ENCODE measurements around the gene MED28. TPM values are rescaled to one million over a fixed set of nuclear protein-coding genes. Genes with fewer than 3 reads are reported as not detected.

The MED28 gene
- polyA plus RNA-seq, 1 donor from 2014 or later = 33.7 TPM

GRCh38 chr4:17619416-17620105 lies 5.1 kb downstream of the MED28 start:
- no peaks in the 10 kb centered on the region for H4K20me1 ChIP-seq (ENCODE audit: insufficient read depth)
- H3K79me2 ChIP-seq (replicated peaks; ENCODE audit: insufficient read depth, low read length) = peaks cover 52% of the 10 kb centered on the region
- H3K27ac ChIP-seq (ENCODE audit: low read length) = no peak overlapping the region
- H2AFZ ChIP-seq (ENCODE audit: low read depth, low read length) = no peak overlapping the region
- TF ChIP-seq POLR2AphosphoS5 (IDR thresholded peaks at IDR 0.05) (no peak), REST (IDR thresholded peaks at IDR 0.05; ENCODE audit: borderline replicate concordance) (no peak), EP300 (conservative IDR thresholded peaks at IDR 0.05; ENCODE audit: poor library complexity, severe bottlenecking) (no peak), RAD21 (conservative IDR thresholded peaks at IDR 0.05) (no peak)
- H3K4me2 ChIP-seq (ENCODE audit: low read length) = no peak overlapping the region
- no peak overlapping the region for H3K9ac ChIP-seq (ENCODE audit: low read length)
- no peaks in the 10 kb centered on the region for H3K9me2 ChIP-seq (ENCODE audit: insufficient read depth, low read length)
- H3K36me3 ChIP-seq (ENCODE audit: insufficient read depth, low read length) = peaks cover 7% of the 10 kb centered on the region
- no peaks in the 10 kb centered on the region for H3F3A ChIP-seq (ENCODE audit: insufficient read depth, low read length, poor library complexity, severe bottlenecking)
- no peaks in the 10 kb centered on the region for H3K9me3 ChIP-seq (ENCODE audit: low read length)
- no peaks in the 10 kb centered on the region for H3K27me3 ChIP-seq (ENCODE audit: insufficient read depth, low read depth, low read length)
- H3K4me3 ChIP-seq (ENCODE audit: low read length) = no peak overlapping the region

- no peak overlapping the region for H3K9ac ChIP-seq (ENCODE audit: low read length)
- TF ChIP-seq TAF1 (IDR thresholded peaks at IDR 0.05; ENCODE audit: low read depth) = no peak
- TF ChIP-seq MXI1 (conservative IDR thresholded peaks at IDR 0.05; ENCODE audit: poor library complexity, severe bottlenecking) = no peak
- no peak for TF ChIP-seq POLR2AphosphoS5 (IDR thresholded peaks at IDR 0.05)
- TF ChIP-seq RAD21 (conservative IDR thresholded peaks at IDR 0.05) = no peak
- no peak for TF ChIP-seq SMC3 (conservative IDR thresholded peaks at IDR 0.05; ENCODE audit: poor library complexity)
- TF ChIP-seq CTCF (IDR thresholded peaks at IDR 0.05; ENCODE audit: poor library complexity, severe bottlenecking) = no peak
- no peak for TF ChIP-seq EP300 (conservative IDR thresholded peaks at IDR 0.05; ENCODE audit: poor library complexity, severe bottlenecking)
- no peak for TF ChIP-seq REST (IDR thresholded peaks at IDR 0.05; ENCODE audit: borderline replicate concordance)
- no peak for TF ChIP-seq EZH2 (IDR thresholded peaks at IDR 0.05; ENCODE audit: borderline replicate concordance, insufficient read depth, low read length, poor library complexity, severe bottlenecking)
- H3K4me2 ChIP-seq (ENCODE audit: low read length) = no peak overlapping the region
- no peaks in the 10 kb centered on the region for H3K9me3 ChIP-seq (ENCODE audit: low read length)
- no peaks in the 10 kb centered on the region for H3K9me2 ChIP-seq (ENCODE audit: insufficient read depth, low read length)
- no peaks in the 10 kb centered on the region for H4K20me1 ChIP-seq (ENCODE audit: insufficient read depth)
- H3K4me3 ChIP-seq (ENCODE audit: low read length) = no peak overlapping the region
- H3F3A ChIP-seq (ENCODE audit: insufficient read depth, low read length, poor library complexity, severe bottlenecking) = no peaks in the 10 kb centered on the region
- no peaks in the 10 kb centered on the region for H3K27me3 ChIP-seq (ENCODE audit: insufficient read depth, low read depth, low read length)
- peaks cover 13% of the 10 kb centered on the region for H3K79me2 ChIP-seq (replicated peaks; ENCODE audit: insufficient read depth, low read length)
- no peak overlapping the region for H3K27ac ChIP-seq (ENCODE audit: low read length)
- H3K36me3 ChIP-seq (ENCODE audit: insufficient read depth, low read length) = peaks cover 7% of the 10 kb centered on the region
- H2AFZ ChIP-seq (ENCODE audit: low read depth, low read length) = no peak overlapping the region
Measured at GRCh38 chr4:17623451-17624001, 9.1 kb downstream of the MED28 start.
